Endothelial cell of umbilical vein (primary cell): ENCODE data around the gene SLC7A8. TPM values are rescaled to one million over a fixed set of nuclear protein-coding genes. Genes with fewer than 3 reads are reported as not detected.

ENCODE experiments used
- BruUV-seq: library from RNA; stranded (reverse); fragments of 400-500 nt; replicated peaks from 2 replicates; lab custom pipeline; 2021; lab: Mats Ljungman, UMichigan
- CTCF ChIA-PET: fragments of 300-600, 350-600 bp; sonication (Branson Sonifier 250); formaldehyde crosslinking; loops from one replicate; lab custom pipeline; 2021; ENCODE audit warnings: antibody characterized with exemption, inconsistent platforms; lab: Charles Lee
- POLR2A ChIA-PET: fragments of 300-600, 350-600 bp; sonication (Branson Sonifier 250); formaldehyde crosslinking; loops from one replicate; lab custom pipeline; 2021; ENCODE audit warnings: antibody characterized with exemption, inconsistent platforms; lab: Charles Lee
- DNase-seq: peaks from one replicate; pipeline ENCODE4 v3.0.0-alpha.2; 2011; ENCODE audit warnings: low read depth, low spot score
- FAIRE-seq: peaks from 2 replicates; lab custom pipeline; 2011; peaks lifted over from hg19 to GRCh38; lab: Jason Lieb, UNC
- H2AFZ ChIP-seq: 2 replicates; pipeline ENCODE4 v1.6.0; 2012; ENCODE audit warnings: low read depth, low read length, control low read depth, inconsistent platforms
- H3K27ac ChIP-seq: 2 replicates; pipeline ENCODE4 v1.5.1; 2011; ENCODE audit warnings: low read depth, mild to moderate bottlenecking, control low read depth, low read length, moderate library complexity; ENCODE audit not compliant: insufficient read depth
- H3K27me3 ChIP-seq, 2 experiments: 2 replicates each; pipeline versions ENCODE4 v1.6.0 to v1.6.1; 2011; ENCODE audit warnings: low read length in 2 of 2, mixed read lengths in 1 of 2; ENCODE audit not compliant: control insufficient read depth in 2 of 2, insufficient read depth in 2 of 2
- H3K36me3 ChIP-seq, 2 experiments: 2 replicates in 1 of 2; 3 replicates in 1 of 2; pipeline ENCODE4 v1.5.1; 2011; ENCODE audit warnings: low read length in 2 of 2, mild to moderate bottlenecking in 1 of 2, moderate library complexity in 1 of 2; ENCODE audit not compliant: control insufficient read depth in 2 of 2, insufficient read depth in 2 of 2; ENCODE audit errors: extremely low read depth in 1 of 2
- H3K4me1 ChIP-seq: 3 replicates; pipeline ENCODE4 v1.5.1; 2011; ENCODE audit warnings: mild to moderate bottlenecking, low read length; ENCODE audit not compliant: control insufficient read depth, insufficient read depth; ENCODE audit errors: extremely low read depth
- H3K4me2 ChIP-seq: 2 replicates; pipeline ENCODE4 v1.6.1; 2011; ENCODE audit warnings: low read length, control low read depth, mixed read lengths; ENCODE audit not compliant: insufficient read depth
- H3K4me3 ChIP-seq, 3 experiments: fragments of 200-600 bp in 1 of 3; sonication (generic), shearing (Covaris generic) in 1 of 3; replicated peaks in 1 of 3; 2 replicates each; pipeline ENCODE4 v1.5.1; 2011 to 2016; ENCODE audit warnings: control low read depth in 3 of 3, low read length in 3 of 3, mild to moderate bottlenecking in 2 of 3, inconsistent platforms in 1 of 3, low read depth in 1 of 3, moderate library complexity in 1 of 3; ENCODE audit not compliant: insufficient read depth in 1 of 3
- H3K79me2 ChIP-seq: 2 replicates; pipeline ENCODE4 v1.6.0; 2012; ENCODE audit warnings: low read length, inconsistent platforms; ENCODE audit not compliant: control insufficient read depth, insufficient read depth
- H3K9ac ChIP-seq: replicated peaks from 2 replicates; pipeline ENCODE3; 2011; ENCODE audit warnings: low read length, control low read depth; ENCODE audit not compliant: insufficient read depth; ENCODE audit errors: extremely low read depth
- H3K9me1 ChIP-seq: replicated peaks from 3 replicates; pipeline ENCODE4 v1.6.0; 2011; ENCODE audit warnings: mild to moderate bottlenecking, low read length; ENCODE audit not compliant: control insufficient read depth, insufficient read depth; ENCODE audit errors: extremely low read depth
- H3K9me3 ChIP-seq: replicated peaks from 2 replicates; pipeline ENCODE4 v1.5.1; 2012; ENCODE audit warnings: low read length, inconsistent platforms; ENCODE audit not compliant: control insufficient read depth, insufficient read depth
- H4K20me1 ChIP-seq: replicated peaks from 2 replicates; pipeline ENCODE3; 2011; ENCODE audit warnings: mild to moderate bottlenecking, low read length; ENCODE audit not compliant: control insufficient read depth, insufficient read depth; ENCODE audit errors: extremely low read depth
- CTCF ChIP-seq, 2 donors: IDR thresholded peaks; 1 replicate in 1 of 2; 2 replicates in 1 of 2; pipeline ENCODE4 v1.5.1; 2011; ENCODE audit warnings: low read length in 2 of 2, mild to moderate bottlenecking in 2 of 2, moderate library complexity in 2 of 2, control low read depth in 1 of 2, inconsistent platforms in 1 of 2, low read depth in 1 of 2; ENCODE audit not compliant: insufficient read depth in 1 of 2; ENCODE audit errors: extremely low read depth in 1 of 2
- EZH2 ChIP-seq: IDR thresholded peaks from 2 replicates; pipeline ENCODE4 v1.6.1; 2012; ENCODE audit warnings: borderline replicate concordance, low read depth, mild to moderate bottlenecking, moderate library complexity, low read length, inconsistent platforms; ENCODE audit not compliant: severe bottlenecking
- FOS ChIP-seq: IDR thresholded peaks from 2 replicates; pipeline ENCODE4 v1.6.1; 2011; ENCODE audit warnings: mild to moderate bottlenecking, low read length, moderate library complexity, borderline replicate concordance; ENCODE audit not compliant: insufficient read depth
- GATA2 ChIP-seq: IDR thresholded peaks from 2 replicates; pipeline ENCODE4 v1.7.0; 2011; ENCODE audit warnings: low read depth, mild to moderate bottlenecking, moderate library complexity, mixed read lengths, low read length; ENCODE audit not compliant: insufficient read length, insufficient read depth
- JUN ChIP-seq: IDR thresholded peaks from 2 replicates; pipeline ENCODE4 v1.6.1; 2011; ENCODE audit warnings: borderline replicate concordance, low read depth; ENCODE audit not compliant: insufficient read length, insufficient read depth
- MAX ChIP-seq: IDR thresholded peaks from 2 replicates; pipeline ENCODE4 v1.6.1; 2011; ENCODE audit not compliant: insufficient read depth, insufficient read length
- MYC ChIP-seq: IDR thresholded peaks from one replicate; pipeline ENCODE4 v1.6.1; 2011; ENCODE audit warnings: mild to moderate bottlenecking, low read depth, low read length
- POLR2A ChIP-seq: IDR thresholded peaks from 2 replicates; pipeline ENCODE4 v1.6.1; 2012; ENCODE audit warnings: low read depth, mild to moderate bottlenecking, control low read depth, low read length
- POLR2AphosphoS5 ChIP-seq: IDR thresholded peaks from 2 replicates; pipeline ENCODE4 v1.6.1; 2012; ENCODE audit warnings: low read depth, mild to moderate bottlenecking, control low read depth, low read length, moderate library complexity; ENCODE audit not compliant: insufficient read depth
- dilution Hi-C: fragments of 300-500 bp; cut with MboI; formaldehyde crosslinking; loops from one replicate; pipeline ENCODE4 v1.15.0; 2019; ENCODE audit warnings: low sequenced_read_pairs; ENCODE audit not compliant: extremely low pct_ligation_motif_present
- intact Hi-C: fragments of 100-400 bp; cut with micrococcal nuclease; formaldehyde crosslinking; loops from one replicate; pipeline ENCODE4 v1.10.0; 2022
- polyA plus RNA-seq, 4 experiments: library from polyadenylated mRNA; depleted of rRNA in 3 of 4; stranded (reverse) in 3 of 4; unstranded in 1 of 4; fragments of >200 nt; gene quantifications; 2 replicates each; pipeline versions ENCODE4 v1.2.1 to v1.2.3, GENCODE V29; 2011 to 2012; ENCODE audit warnings: missing spikeins in 1 of 4
- total RNA-seq: library from RNA; stranded (reverse); gene quantifications from 2 replicates; pipeline ENCODE4 v1.2.3, GENCODE V29; 2021

The SLC7A8 gene
- total and polyA plus RNA-seq, 2 donors (not counting 3 experiments of a cell fraction or from before 2014, with no cell fraction given) = 0.76 to 1.1 TPM

GRCh38 chr14:23153851-23154796 is 29.3 kb downstream of the SLC7A8 start:
- Histone ChIP-seq H4K20me1 (no peaks in the 10 kb centered on the region), H3K36me3 (no peaks in the 10 kb centered on the region), H3K4me2 (no peak overlapping the region), H3K9me3 (no peaks in the 10 kb centered on the region), H3K9me1 (no peaks in the 10 kb centered on the region), H3K4me3 (no peak overlapping the region), H3K27ac (no peak overlapping the region), H2AFZ (peak overlapping the region; percentile 92), H3K27me3 (no peaks in the 10 kb centered on the region), H3K4me1 (peaks cover 17% of the 10 kb centered on the region), H3K9ac (no peak overlapping the region), H3K79me2 (no peaks in the 10 kb centered on the region)
- dilution Hi-C loops = no loop called here
- CTCF ChIA-PET = interaction anchor here (0.7 to 1.8 kb wide), 3 partner anchors 14 to 33 kb away, joined by 3 to 31 read pairs (median 6); no protein-coding TSS in a partner anchor
- intact Hi-C loops = loop anchor here (2.0 kb wide), 1 partner anchor 29 kb away; the partner anchor contains the start of gene SLC7A8
- FAIRE-seq (peak; percentile 62), DNase-seq (peak; percentile 61)
- POLR2A ChIA-PET = no interaction called here
- TF ChIP-seq GATA2 (no peak), MAX (peak; percentile 87), JUN (no peak)
- BruUV-seq = no TSS peak

GRCh38 chr14:23151342-23151741 is 32.1 kb downstream of the SLC7A8 start:
- Histone ChIP-seq H3K27ac (no peak overlapping the region), H3K9me1 (no peaks in the 10 kb centered on the region), H3K9ac (no peak overlapping the region), H3K79me2 (no peaks in the 10 kb centered on the region), H4K20me1 (no peaks in the 10 kb centered on the region), H2AFZ (no peak overlapping the region), H3K4me3 (no peak overlapping the region), H3K4me2 (no peak overlapping the region), H3K36me3 (no peaks in the 10 kb centered on the region), H3K9me3 (no peaks in the 10 kb centered on the region), H3K27me3 (no peaks in the 10 kb centered on the region), H3K4me1 (peaks cover 17% of the 10 kb centered on the region)
- no TSS peak for BruUV-seq
- FAIRE-seq (no peak), DNase-seq (no peak)
- ChIA-PET CTCF (interaction anchor here (2.6 kb wide), 1 partner anchor 30 kb away, joined by 24 read pairs; no protein-coding TSS in a partner anchor), POLR2A (interaction anchor here (0.7 kb wide), 1 partner anchor 30 kb away, joined by 11 read pairs; no protein-coding TSS in a partner anchor)
- intact Hi-C loops = no loop called here
- dilution Hi-C loops = no loop called here
- TF ChIP-seq POLR2AphosphoS5 = no peak
- TF ChIP-seq FOS = no peak
- TF ChIP-seq CTCF (IDR thresholded peaks at IDR 0.05; ENCODE audit: extremely low read depth in 1 of 2, insufficient read depth in 1 of 2, low read depth in 1 of 2, low read length in 2 of 2) = no peak
- no peak for TF ChIP-seq POLR2A
- no peak for TF ChIP-seq GATA2
- TF ChIP-seq MYC = no peak
- TF ChIP-seq JUN = no peak
- no peak for TF ChIP-seq EZH2
- TF ChIP-seq MAX = no peak
